PC-9 (cell line): Measurements from ENCODE around the gene WDR44. TPM values are rescaled to one million over a fixed set of nuclear protein-coding genes. Genes with fewer than 3 reads are reported as not detected.

Experiments used
- BruUV-seq: library from RNA; stranded (reverse); fragments of 400-500 nt; replicated peaks from 2 replicates; lab custom pipeline; 2021; lab: Mats Ljungman, UMichigan
- CTCF ChIA-PET: fragments of 300-600 bp; sonication (Branson Sonifier 250); formaldehyde crosslinking; loops from one replicate; lab custom pipeline; 2022; ENCODE audit warnings: antibody characterized with exemption; lab: Charles Lee
- POLR2A ChIA-PET: fragments of 300-600 bp; sonication (Branson Sonifier 250); formaldehyde crosslinking; loops from one replicate; lab custom pipeline; 2022; ENCODE audit warnings: antibody characterized with exemption; ENCODE audit not compliant: unreplicated experiment; lab: Charles Lee
- DNase-seq, 2 experiments: peaks; one replicate each; pipeline versions ENCODE4 v3.0.0 to v3.0.0-alpha.2; 2015 to 2022; ENCODE audit warnings: mixed read lengths in 1 of 2
- H2AFZ ChIP-seq: fragments of 200-600 bp; sonication (generic); 2 replicates; pipeline ENCODE4 v1.8.1; 2017; ENCODE audit warnings: antibody characterized with exemption
- H3F3A ChIP-seq: fragments of 200-600 bp; sonication (generic); 2 replicates; pipeline ENCODE4 v1.8.1; 2017; ENCODE audit warnings: antibody characterized with exemption, mild to moderate bottlenecking, low read depth; ENCODE audit not compliant: insufficient read depth
- H3K27ac ChIP-seq: fragments of 200-600 bp; sonication (generic); 2 replicates; pipeline ENCODE4 v1.6.1; 2016; ENCODE audit warnings: mixed run types
- H3K27me3 ChIP-seq: fragments of 200-600 bp; sonication (generic); 2 replicates; pipeline ENCODE4 v1.6.1; 2016; ENCODE audit warnings: low read depth, mixed run types; ENCODE audit not compliant: insufficient read depth
- H3K36me3 ChIP-seq: fragments of 200-600 bp; sonication (generic); 2 replicates; pipeline ENCODE4 v1.6.1; 2016; ENCODE audit warnings: low read depth, mixed run types
- H3K4me1 ChIP-seq: fragments of 200-600 bp; sonication (generic); replicated peaks from 2 replicates; pipeline ENCODE4 v1.6.1; 2016; ENCODE audit warnings: mixed run types; ENCODE audit not compliant: insufficient read depth
- H3K4me2 ChIP-seq: fragments of 200-600 bp; sonication (generic); 2 replicates; pipeline ENCODE4 v1.6.1; 2017; ENCODE audit warnings: mixed run types
- H3K4me3 ChIP-seq: fragments of 200-600 bp; sonication (generic); 2 replicates; pipeline ENCODE4 v1.6.1; 2016; ENCODE audit warnings: mixed run types
- H3K79me2 ChIP-seq: fragments of 200-600 bp; sonication (generic); 2 replicates; pipeline ENCODE4 v1.6.1; 2017; ENCODE audit warnings: low read depth, mixed run types
- H3K9me2 ChIP-seq: fragments of 200-600 bp; sonication (generic); 2 replicates; pipeline ENCODE4 v1.8.1; 2017; ENCODE audit warnings: mild to moderate bottlenecking; ENCODE audit not compliant: insufficient read depth
- H3K9me3 ChIP-seq: fragments of 200-600 bp; sonication (generic); 2 replicates; pipeline ENCODE4 v1.8.1; 2016; ENCODE audit warnings: low read depth; ENCODE audit not compliant: insufficient read depth
- H4K20me1 ChIP-seq: fragments of 200-600 bp; sonication (generic); 2 replicates; pipeline ENCODE4 v1.8.1; 2017; ENCODE audit not compliant: insufficient read depth
- CTCF ChIP-seq: fragments of 200-600 bp; sonication (generic); conservative IDR thresholded peaks from 2 replicates; pipeline ENCODE4 v1.6.1; 2017; ENCODE audit warnings: mixed run types, antibody characterized with exemption, mild to moderate bottlenecking, moderate library complexity
- EZH2 ChIP-seq: fragments of 200-600 bp; sonication (generic); IDR thresholded peaks from 2 replicates; pipeline ENCODE4 v1.8.0; 2017; ENCODE audit warnings: antibody characterized with exemption, low read depth
- intact Hi-C: fragments of 100-400 bp; cut with micrococcal nuclease; formaldehyde crosslinking; loops from one replicate; pipeline ENCODE4 v1.10.0; 2022; ENCODE audit not compliant: unreplicated experiment
- total RNA-seq: library from RNA; stranded (reverse); gene quantifications from 2 replicates; pipeline ENCODE4 v1.2.3, GENCODE V29; 2021

The WDR44 gene
- total RNA-seq, 1 experiment from 2014 or later, result 30.9 TPM

GRCh38 chrX:118396113-118396512 is 50.2 kb downstream of the WDR44 start:
- Histone ChIP-seq H3K79me2 (no peaks in the 10 kb centered on the region), H3K9me2 (no peaks in the 10 kb centered on the region), H3K4me1 (no peaks in the 10 kb centered on the region), H3F3A (no peaks in the 10 kb centered on the region), H4K20me1 (no peaks in the 10 kb centered on the region), H2AFZ (no peak overlapping the region), H3K4me3 (no peak overlapping the region), H3K4me2 (no peak overlapping the region), H3K27ac (no peak overlapping the region), H3K27me3 (no peaks in the 10 kb centered on the region), H3K36me3 (peaks cover 12% of the 10 kb centered on the region), H3K9me3 (no peaks in the 10 kb centered on the region)
- TF ChIP-seq CTCF (no peak), EZH2 (no peak)
- DNase-seq, result no peak
- POLR2A ChIA-PET, result no interaction called here
- no TSS peak for BruUV-seq
- intact Hi-C loops, result loop anchor here (5.0 kb wide), 1 partner anchor 36 kb away; no protein-coding TSS in a partner anchor
- CTCF ChIA-PET, result no interaction called here

- H3K9me2 ChIP-seq, result no peaks in the 10 kb centered on the region
- H3K4me3 ChIP-seq, result no peak overlapping the region
- ChIA-PET POLR2A (no interaction called here), CTCF (no interaction called here)
- no peak overlapping the region for H3K4me2 ChIP-seq
- H3K4me1 ChIP-seq, result no peaks in the 10 kb centered on the region
- TF ChIP-seq EZH2, result no peak
- no peak for TF ChIP-seq CTCF
- intact Hi-C loops, result loop anchor here (1.0 kb wide), 1 partner anchor 71 kb away; no protein-coding TSS in a partner anchor
- H4K20me1 ChIP-seq, result no peaks in the 10 kb centered on the region
- no peaks in the 10 kb centered on the region for H3K9me3 ChIP-seq
- no peak overlapping the region for H3K27ac ChIP-seq
- H2AFZ ChIP-seq, result no peak overlapping the region
- no TSS peak for BruUV-seq
- peak in 1 of 2 experiments; percentile 61 for DNase-seq
- no peaks in the 10 kb centered on the region for H3K79me2 ChIP-seq
- H3K27me3 ChIP-seq, result no peaks in the 10 kb centered on the region
- H3F3A ChIP-seq, result no peaks in the 10 kb centered on the region
- 0 out of 2 replicates have a peak, but pooled peaks cover 5% of the 10 kb centered on the region for H3K36me3 ChIP-seq
Observed at GRCh38 chrX:118418811-118419251, 72.9 kb downstream of the WDR44 start.

GRCh38 chrX:118420462-118420861 is 74.6 kb downstream of the WDR44 start:
- H3K4me3 ChIP-seq, result no peak overlapping the region

More at GRCh38 chrX:118420462-118420861, 74.6 kb downstream of the WDR44 start:
- ChIA-PET CTCF (no interaction called here), POLR2A (interaction anchor here (0.6 kb wide), 1 partner anchor 60 kb away, joined by 4 read pairs; no protein-coding TSS in a partner anchor)
- Histone ChIP-seq H2AFZ (no peak overlapping the region), H3K36me3 (0 out of 2 replicates have a peak, but pooled peaks cover 5% of the 10 kb centered on the region), H3F3A (no peaks in the 10 kb centered on the region), H3K4me1 (no peaks in the 10 kb centered on the region), H4K20me1 (no peaks in the 10 kb centered on the region), H3K79me2 (no peaks in the 10 kb centered on the region), H3K27me3 (no peaks in the 10 kb centered on the region), H3K9me2 (no peaks in the 10 kb centered on the region), H3K27ac (no peak overlapping the region), H3K4me2 (no peak overlapping the region; the same call in 1 of the 2 replicates), H3K9me3 (no peaks in the 10 kb centered on the region)
- no TSS peak for BruUV-seq
- TF ChIP-seq EZH2, result no peak
- no peak for TF ChIP-seq CTCF
- intact Hi-C loops, result no loop called here
- peak in 1 of 2 experiments; percentile 16 for DNase-seq
